Hair follicular keratinocyte (primary cell): ENCODE data around the gene FAM50A. TPM values are rescaled to one million over a fixed set of nuclear protein-coding genes. Genes with fewer than 3 reads are reported as not detected.

ENCODE experiments used
- total RNA-seq: library from RNA; depleted of rRNA; stranded (reverse); fragments of >200 nt; gene quantifications from 2 replicates; pipeline ENCODE4 v1.2.3, GENCODE V29; 2015

FAM50A gene
- total RNA-seq: 17.0 and 24.1 TPM in 2 replicates

GRCh38 chrX:154443992-154444754 lies at the start of gene FAM50A:
FAM50A (plus strand) TSS chrX:154444141; CDS start chrX:154444236, 95 bp downstream.

GRCh38 chrX:154397888-154398667 lies 45.9 kb upstream of the FAM50A start, which contains the start of gene RPL10:
RPL10 (plus strand) TSS chrX:154398377; CDS start chrX:154398520, 143 bp downstream.

GRCh38 chrX:154409222-154409871 lies 34.6 kb upstream of the FAM50A start, which contains the start of gene DNASE1L1:
DNASE1L1 (minus strand) TSS chrX:154409254; CDS start chrX:154405568, 3,686 bp downstream.

GRCh38 chrX:154428176-154429171 lies 15.5 kb upstream of the FAM50A start, which contains the start of gene ATP6AP1:
ATP6AP1 (plus strand) TSS chrX:154428677; CDS start chrX:154428693, 16 bp downstream.

GRCh38 chrX:154436983-154437752 lies 6.8 kb upstream of the FAM50A start, which contains the start of gene GDI1:
GDI1 (plus strand) TSS chrX:154437154; CDS start chrX:154437255, 101 bp downstream.

GRCh38 chrX:154458116-154458953 lies 14.4 kb downstream of the FAM50A start, which contains the start of gene PLXNA3:
PLXNA3 (plus strand) TSS chrX:154458281; CDS start chrX:154460184, 1,903 bp downstream.

GRCh38 chrX:154478728-154479622 lies 35.0 kb downstream of the FAM50A start, which contains the start of gene LAGE3:
LAGE3 (minus strand) TSS chrX:154479281; CDS start chrX:154478915, 366 bp downstream.

GRCh38 chrX:154486396-154487207 lies 42.7 kb downstream of the FAM50A start, which contains the start of gene UBL4A:
UBL4A (minus strand) TSS chrX:154486615; CDS start chrX:154486584, 31 bp downstream.

GRCh38 chrX:154490414-154491083 lies 46.6 kb downstream of the FAM50A start, which contains the start of gene SLC10A3:
SLC10A3 (minus strand) TSS chrX:154490629; CDS start chrX:154488940, 1,689 bp downstream.

Other genes starting within 250 kb of the FAM50A start
- gene OPN1MW2, start 224.4 kb upstream of the FAM50A start, total RNA-seq: not detected in 2 replicates
- gene OPN1MW3, start 186.6 kb upstream of the FAM50A start, total RNA-seq: not detected in 2 replicates
- gene TEX28, start 149.0 kb upstream of the FAM50A start, total RNA-seq: not detected in 2 replicates
- gene TKTL1, start 148.3 kb upstream of the FAM50A start, total RNA-seq: not detected in 2 replicates
- gene FLNA, start 69.5 kb upstream of the FAM50A start, total RNA-seq: 1,383 and 1,552 TPM in 2 replicates
- 62.3 and 71.4 TPM in 2 replicates for gene EMD, start 64.8 kb upstream of the FAM50A start, total RNA-seq
- 7,010 and 8,148 TPM in 2 replicates for gene RPL10, start 45.8 kb upstream of the FAM50A start, total RNA-seq
- gene DNASE1L1, start 34.9 kb upstream of the FAM50A start, total RNA-seq: 19.0 and 28.1 TPM in 2 replicates
- gene TAFAZZIN, start 32.6 kb upstream of the FAM50A start, total RNA-seq: 33.0 and 41.3 TPM in 2 replicates
- 23.0 and 31.1 TPM in 2 replicates for gene ATP6AP1, start 15.5 kb upstream of the FAM50A start, total RNA-seq
- 63.6 and 107 TPM in 2 replicates for gene GDI1, start 7.0 kb upstream of the FAM50A start, total RNA-seq
- gene PLXNA3, start 14.1 kb downstream of the FAM50A start, total RNA-seq: 2.2 and 10.8 TPM in 2 replicates
- gene LAGE3, start 35.1 kb downstream of the FAM50A start, total RNA-seq: 42.2 and 56.3 TPM in 2 replicates
- 59.2 and 60.0 TPM in 2 replicates for gene UBL4A, start 42.5 kb downstream of the FAM50A start, total RNA-seq
- gene SLC10A3, start 46.5 kb downstream of the FAM50A start, total RNA-seq: 38.3 and 39.0 TPM in 2 replicates
- gene FAM3A, start 72.1 kb downstream of the FAM50A start, total RNA-seq: 34.8 and 50.1 TPM in 2 replicates
- gene G6PD, start 102.7 kb downstream of the FAM50A start, total RNA-seq: 61.3 and 77.4 TPM in 2 replicates
- gene IKBKG, start 103.5 kb downstream of the FAM50A start, total RNA-seq: 12.3 and 14.1 TPM in 2 replicates
- gene CTAG1A, start 141.0 kb downstream of the FAM50A start, total RNA-seq: not detected in 2 replicates
- gene CTAG1B, start 175.1 kb downstream of the FAM50A start, total RNA-seq: not detected in 2 replicates
- gene CTAG2, start 209.4 kb downstream of the FAM50A start, total RNA-seq: not detected in 2 replicates